Colon (tissue), 2 donors: ENCODE results near the gene OR10C1.

ENCODE experiments used
- FAIRE-seq: peaks from 2 replicates; lab custom pipeline; 2012; peaks lifted over from hg19 to GRCh38; lab: Jason Lieb, UNC
- donor health status: control.
- donor health status: control.

The OR10C1 gene

DNA sequence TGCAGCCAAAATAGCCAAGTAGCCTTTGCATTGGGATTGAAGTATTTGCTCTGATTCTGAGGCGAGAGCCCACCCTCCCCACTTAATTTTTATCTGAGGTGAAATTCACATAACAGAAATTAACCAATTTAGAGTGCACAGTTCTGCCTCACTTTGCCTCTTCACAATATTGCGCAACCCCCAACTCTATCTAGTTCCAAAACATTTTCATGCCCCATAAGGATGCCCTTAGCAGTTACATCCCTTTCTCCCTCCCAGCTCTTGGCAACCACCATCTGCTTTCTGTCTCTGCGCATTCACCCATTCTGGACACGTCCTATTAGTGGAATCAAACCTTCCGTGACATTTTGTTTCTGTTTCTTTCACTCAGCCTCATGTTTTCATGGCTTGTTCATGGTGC, 39.6 kb downstream of the OR10C1 start:
- no peak for FAIRE-seq

DNA sequence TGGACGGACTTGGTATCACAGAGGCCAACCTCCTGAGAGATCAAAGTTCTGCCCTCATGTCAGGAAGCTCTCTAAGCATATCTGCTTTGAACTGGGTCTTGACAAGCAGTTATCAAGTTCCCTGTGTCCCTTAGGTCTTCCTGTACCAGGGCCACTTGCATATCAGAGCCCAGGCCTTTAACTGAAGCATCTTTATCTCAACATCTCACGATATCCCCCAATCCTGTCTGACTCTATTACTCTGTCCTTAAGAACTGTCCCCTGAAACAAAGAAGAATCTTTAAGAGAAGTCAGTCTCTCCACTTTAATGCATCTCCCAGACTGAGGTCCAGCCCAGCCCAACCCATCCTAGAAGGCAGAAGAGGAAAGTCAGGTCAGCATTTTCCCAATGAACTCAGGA, 40.5 kb downstream of the OR10C1 start:
- FAIRE-seq, result no peak

DNA sequence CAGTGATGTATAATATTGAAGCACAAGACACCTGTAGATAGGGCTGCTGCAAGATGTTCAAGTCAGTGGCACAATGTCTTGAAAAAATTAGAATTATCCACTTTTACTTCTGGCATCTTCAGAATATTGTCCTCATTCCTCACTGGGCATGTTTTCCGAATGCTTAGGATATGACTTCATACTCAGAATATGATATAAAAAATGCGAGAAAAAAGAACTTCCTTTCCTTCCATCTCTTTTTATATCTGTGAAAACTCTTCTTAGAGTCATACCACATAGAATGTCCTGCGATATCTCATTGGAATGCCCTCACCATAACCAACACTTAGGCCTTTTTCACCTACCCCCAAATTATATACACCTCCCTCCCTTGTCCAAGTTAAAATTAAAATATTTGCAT, 44.1 kb downstream of the OR10C1 start:
- no peak for FAIRE-seq

DNA sequence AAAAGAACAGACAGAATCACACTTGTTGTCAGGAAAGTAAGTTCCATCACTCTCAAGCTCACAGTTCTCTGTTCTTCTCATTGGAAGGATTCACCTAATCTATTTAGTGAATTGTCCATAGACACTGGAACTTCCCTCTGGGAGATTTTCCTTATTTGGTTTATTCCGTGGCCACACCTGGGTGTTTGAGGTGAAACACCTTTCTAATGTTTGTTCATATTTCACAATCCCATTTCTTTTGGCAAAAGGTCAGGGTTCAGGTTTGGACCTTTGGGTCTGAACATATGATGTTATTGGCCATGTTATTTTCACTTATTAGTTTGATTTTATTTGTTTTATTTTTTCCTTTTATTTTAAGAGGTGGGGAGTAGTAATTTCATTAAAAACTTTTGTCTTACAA, 44.6 kb downstream of the OR10C1 start:
- FAIRE-seq, result no peak

DNA sequence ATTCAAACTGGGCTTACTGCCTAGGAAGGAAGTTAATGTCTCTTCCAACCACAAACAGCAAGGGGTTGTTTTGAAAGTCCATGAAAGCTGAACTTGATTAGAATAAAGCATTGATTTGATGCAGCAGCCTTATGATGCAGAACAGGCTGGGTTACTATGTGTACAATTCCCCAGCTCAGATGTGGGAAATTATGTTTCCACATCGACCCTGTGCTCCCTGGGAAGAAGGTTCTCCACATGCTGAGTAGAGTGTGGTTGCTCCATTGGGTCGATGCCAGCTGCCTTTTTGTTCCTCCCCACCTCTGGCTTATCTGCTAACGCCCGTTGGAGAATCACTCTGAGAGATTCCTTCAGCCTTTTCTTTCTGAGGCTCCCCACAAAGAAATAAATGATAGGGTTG, 47.5 kb downstream of the OR10C1 start:
- FAIRE-seq, result no peak

DNA sequence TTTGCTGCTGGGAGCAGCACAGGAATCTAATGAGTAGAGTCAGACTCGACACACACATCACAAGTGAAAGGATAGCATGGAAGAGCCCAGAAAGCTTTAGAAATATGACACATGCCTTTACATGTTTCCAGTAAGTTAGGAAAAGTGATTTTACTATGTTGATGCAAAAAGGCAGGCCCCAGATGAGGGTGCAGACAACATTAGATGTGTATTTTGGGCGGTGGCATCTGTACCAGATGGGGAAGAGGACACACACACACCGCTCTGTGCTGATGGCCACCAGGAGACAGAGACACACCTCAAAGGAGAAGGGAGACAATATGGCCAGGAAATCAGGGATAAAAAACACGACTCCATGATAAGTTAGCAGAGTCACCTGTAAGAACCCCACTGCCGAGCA, 48.0 kb downstream of the OR10C1 start:
- FAIRE-seq, result no peak

DNA sequence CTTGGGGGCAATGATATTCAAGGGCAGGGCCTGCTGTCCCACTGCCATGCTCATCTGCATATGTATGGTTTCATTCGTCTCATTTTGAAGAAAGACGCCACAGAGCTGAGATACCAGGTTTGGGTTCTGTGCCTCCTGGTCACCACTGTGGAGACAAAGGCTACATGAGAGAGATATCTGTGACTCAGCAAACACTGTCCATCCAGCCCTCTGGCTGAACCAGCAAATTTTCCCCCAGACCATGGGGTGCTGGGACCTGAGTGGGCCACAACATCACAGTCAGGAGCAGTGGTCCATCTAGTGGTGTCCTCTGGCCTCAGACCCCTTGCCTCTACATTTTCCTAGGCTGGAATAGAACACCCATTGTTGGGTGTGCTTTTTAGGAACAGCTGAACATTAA, 48.6 kb downstream of the OR10C1 start, which contains the start of gene MAS1L:
Gene MAS1L, minus strand, starts transcription at position 297 of the 400 bp plus-strand sequence. Its CDS starts 54 bp downstream, at position 243.
- FAIRE-seq, result no peak

DNA sequence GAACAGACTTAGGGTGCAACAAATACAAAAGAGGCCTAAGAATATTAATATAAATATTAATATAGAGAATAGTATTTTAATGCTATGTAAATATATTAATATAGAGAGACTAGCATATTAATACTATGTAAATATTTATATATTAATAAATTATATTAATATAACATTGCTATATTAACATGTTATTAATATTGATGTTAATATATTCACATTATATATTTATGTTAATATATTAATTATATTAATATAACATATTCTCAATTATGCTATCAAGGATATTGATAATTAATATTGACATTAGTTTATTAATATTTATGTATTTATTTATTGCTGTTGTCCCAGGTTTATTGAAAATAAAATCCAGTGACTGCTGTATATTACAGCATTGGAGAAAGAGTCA, 49.8 kb downstream of the OR10C1 start:
- peak; percentile 90 for FAIRE-seq

DNA sequence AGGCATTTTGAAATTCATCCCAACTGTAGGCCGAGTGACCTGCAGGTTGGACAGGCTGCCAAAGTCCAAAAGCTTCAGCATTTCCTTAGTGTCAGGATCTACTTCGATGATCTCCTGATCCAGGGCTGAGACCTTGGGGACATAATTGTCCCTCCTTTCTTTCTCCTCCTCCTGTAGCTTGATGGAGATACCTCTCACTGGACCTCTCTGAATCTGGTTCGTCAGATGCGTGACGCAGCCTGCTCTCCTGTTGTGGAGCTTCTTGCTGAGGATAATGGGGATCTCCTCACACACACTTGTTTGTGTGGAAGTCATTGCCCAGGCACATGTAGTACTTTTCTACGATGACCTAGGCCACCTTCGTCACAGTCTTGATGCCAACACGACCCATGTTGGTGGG, 50.2 kb downstream of the OR10C1 start:
- FAIRE-seq, result no peak

DNA sequence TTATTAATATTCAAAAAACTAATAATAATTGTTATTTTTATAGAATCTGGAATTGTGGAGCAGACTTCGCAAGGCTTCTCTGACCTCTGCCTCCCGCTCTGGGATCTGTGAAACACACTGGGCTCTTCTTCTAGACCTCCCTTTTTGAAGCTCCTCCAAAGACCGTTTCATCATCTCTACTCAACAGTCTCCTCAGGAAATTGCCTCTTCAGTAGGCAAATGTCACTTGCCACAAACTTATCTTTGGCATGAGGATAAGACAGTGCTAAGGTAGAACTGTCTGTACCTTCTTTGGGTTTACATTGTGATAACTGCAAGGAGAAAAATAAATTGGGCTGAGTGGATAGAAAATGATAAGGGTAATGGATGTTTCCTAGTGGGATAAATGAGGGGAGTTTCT, 50.9 kb downstream of the OR10C1 start:
- no peak for FAIRE-seq

DNA sequence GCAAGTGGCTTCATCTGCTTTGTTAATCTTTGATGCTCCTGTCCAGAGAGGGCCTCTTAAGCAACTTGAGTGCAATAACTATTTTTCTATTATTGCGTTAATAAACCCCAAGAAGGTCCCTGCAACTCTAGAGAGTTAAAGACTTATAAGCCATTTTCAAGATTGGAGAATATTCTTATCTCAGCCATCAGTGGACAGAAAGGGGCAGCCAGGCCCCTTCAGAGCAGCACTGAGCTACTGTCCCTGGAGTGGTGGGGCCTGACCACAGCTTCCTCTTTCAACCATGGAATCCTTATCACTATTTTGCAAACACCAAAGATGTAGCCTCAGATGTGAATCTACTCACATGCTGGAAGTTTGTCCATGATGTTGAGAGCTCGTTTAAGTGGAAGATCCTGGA, 51.4 kb downstream of the OR10C1 start:
- FAIRE-seq, result no peak
